ENCODE results near the gene FASTK. TPM values are rescaled to one million over a fixed set of nuclear protein-coding genes. Genes with fewer than 3 reads are reported as not detected.

FASTK gene
- total RNA-seq (ENCODE audit: insufficient read depth, low replicate concordance) = 63.1 TPM

GRCh38 chr7:151080522-151081169 lies at the start of gene FASTK:
Gene FASTK (minus strand): TSS chr7:151080809. CDS start chr7:151080766, 43 bp downstream.
- DNase-seq (ENCODE audit: low spot score) = peak; percentile 96

- DNase-seq (ENCODE audit: low spot score) = no peak
These were observed 49.5 kb upstream of the FASTK start for GRCh38 chr7:151129960-151130591.

GRCh38 chr7:151129117-151129959 lies 48.7 kb upstream of the FASTK start:
- DNase-seq (ENCODE audit: low spot score) = no peak

GRCh38 chr7:151128716-151129115 lies 48.1 kb upstream of the FASTK start:
- DNase-seq (ENCODE audit: low spot score) = no peak

GRCh38 chr7:151128144-151128543 lies 47.5 kb upstream of the FASTK start:
- no peak for DNase-seq (ENCODE audit: low spot score)

- DNase-seq (ENCODE audit: low spot score) = no peak
These were observed 46.0 kb upstream of the FASTK start for GRCh38 chr7:151126491-151127137.

GRCh38 chr7:151125846-151126481 lies 45.4 kb upstream of the FASTK start:
- DNase-seq (ENCODE audit: low spot score) = no peak

- DNase-seq (ENCODE audit: low spot score) = peak; percentile 24
These were observed 44.8 kb upstream of the FASTK start for GRCh38 chr7:151125470-151125845.

- DNase-seq (ENCODE audit: low spot score) = no peak
These were observed 44.3 kb upstream of the FASTK start for GRCh38 chr7:151124899-151125399.

- DNase-seq (ENCODE audit: low spot score) = no peak
These were observed 43.9 kb upstream of the FASTK start for GRCh38 chr7:151124481-151124880.

GRCh38 chr7:151123822-151124464 lies 43.3 kb upstream of the FASTK start:
- peak; percentile 82 for DNase-seq (ENCODE audit: low spot score)

- DNase-seq (ENCODE audit: low spot score) = no peak
These were observed 42.7 kb upstream of the FASTK start for GRCh38 chr7:151123158-151123821.

- DNase-seq (ENCODE audit: low spot score) = no peak
These were observed 42.2 kb upstream of the FASTK start for GRCh38 chr7:151122796-151123157.

GRCh38 chr7:151122276-151122675 lies 41.7 kb upstream of the FASTK start:
- DNase-seq (ENCODE audit: low spot score) = no peak

- DNase-seq (ENCODE audit: low spot score) = no peak
These were observed 41.0 kb upstream of the FASTK start for GRCh38 chr7:151121380-151122170.

- no peak for DNase-seq (ENCODE audit: low spot score)
These were observed 40.3 kb upstream of the FASTK start for GRCh38 chr7:151120896-151121295.

GRCh38 chr7:151119902-151120301 lies 39.3 kb upstream of the FASTK start:
- DNase-seq (ENCODE audit: low spot score) = no peak

GRCh38 chr7:151119055-151119415 lies 38.4 kb upstream of the FASTK start:
- DNase-seq (ENCODE audit: low spot score) = no peak
